H9 (cell line): ENCODE measurements around the gene DLGAP4. TPM values are rescaled to one million over a fixed set of nuclear protein-coding genes. Genes with fewer than 3 reads are reported as not detected.

Experiments
- DNase-seq: peaks from one replicate; pipeline ENCODE4 v3.0.0-alpha.2; 2017
- H2AFZ ChIP-seq: one replicate; pipeline ENCODE4 v1.6.1; 2013; ENCODE audit warnings: mild to moderate bottlenecking, low read length, control low read depth, moderate library complexity
- H2AK5ac ChIP-seq: 2 replicates; pipeline ENCODE4 v1.6.1; 2013; ENCODE audit warnings: low read length, control low read depth, mixed read lengths; ENCODE audit not compliant: insufficient read length
- H2BK120ac ChIP-seq: one replicate; pipeline ENCODE4 v1.6.1; 2013; ENCODE audit warnings: low read depth, mild to moderate bottlenecking, low read length, control low read depth, inconsistent platforms; ENCODE audit not compliant: poor library complexity, severe bottlenecking
- H2BK12ac ChIP-seq: 2 replicates; pipeline ENCODE4 v1.6.1; 2013; ENCODE audit warnings: low read length, control low read depth, mixed read lengths, low read depth; ENCODE audit not compliant: insufficient read length
- H2BK15ac ChIP-seq: 2 replicates; pipeline ENCODE4 v1.6.1; 2013; ENCODE audit warnings: low read depth, low read length, control low read depth
- H2BK20ac ChIP-seq: one replicate; pipeline ENCODE4 v1.6.1; 2013; ENCODE audit warnings: low read depth, mild to moderate bottlenecking, low read length, control low read depth, inconsistent platforms; ENCODE audit not compliant: poor library complexity, severe bottlenecking
- H2BK5ac ChIP-seq: 2 replicates; pipeline ENCODE4 v1.6.1; 2013; ENCODE audit warnings: low read length, control low read depth, mixed read lengths; ENCODE audit not compliant: insufficient read length
- H3K14ac ChIP-seq: 2 replicates; pipeline ENCODE4 v1.6.1; 2013; ENCODE audit warnings: low read length, control low read depth; ENCODE audit not compliant: insufficient read depth
- H3K18ac ChIP-seq: 2 replicates; pipeline ENCODE4 v1.6.1; 2013; ENCODE audit warnings: low read depth, mild to moderate bottlenecking, mixed read lengths, low read length, control low read depth; ENCODE audit not compliant: insufficient read length
- H3K23ac ChIP-seq: 2 replicates; pipeline ENCODE4 v1.6.1; 2013; ENCODE audit warnings: low read length, control low read depth, mixed read lengths, low read depth; ENCODE audit not compliant: insufficient read length
- H3K23me2 ChIP-seq: 2 replicates; pipeline ENCODE4 v1.6.1; 2013; ENCODE audit warnings: low read depth, mild to moderate bottlenecking, mixed read lengths, low read length, control low read depth; ENCODE audit not compliant: insufficient read length, poor library complexity, severe bottlenecking
- H3K27ac ChIP-seq: 2 replicates; pipeline ENCODE4 v1.5.1; 2013; ENCODE audit warnings: low read length, control low read depth, mixed read lengths, low read depth; ENCODE audit not compliant: insufficient read length
- H3K27me3 ChIP-seq: 2 replicates; pipeline ENCODE4 v1.6.1; 2013; ENCODE audit warnings: low read length, control low read depth, inconsistent platforms; ENCODE audit not compliant: insufficient read depth
- H3K4ac ChIP-seq: 2 replicates; pipeline ENCODE4 v1.6.1; 2013; ENCODE audit warnings: low read depth, mild to moderate bottlenecking, control low read depth, inconsistent platforms, low read length, moderate library complexity
- H3K4me1 ChIP-seq: 2 replicates; pipeline ENCODE4 v1.6.1; 2013; ENCODE audit warnings: low read length, control low read depth, inconsistent platforms; ENCODE audit not compliant: insufficient read depth
- H3K4me2 ChIP-seq: 2 replicates; pipeline ENCODE4 v1.6.1; 2013; ENCODE audit warnings: low read length, control low read depth, mixed read lengths; ENCODE audit not compliant: insufficient read length, insufficient read depth
- H3K56ac ChIP-seq: 2 replicates; pipeline ENCODE4 v1.6.1; 2013; ENCODE audit warnings: low read depth, mild to moderate bottlenecking, mixed read lengths, low read length, control low read depth; ENCODE audit not compliant: insufficient read length
- H3K79me1 ChIP-seq: 2 replicates; pipeline ENCODE4 v1.6.1; 2013; ENCODE audit warnings: low read depth, mild to moderate bottlenecking, moderate library complexity, low read length, control low read depth, inconsistent platforms; ENCODE audit not compliant: insufficient read depth, poor library complexity, severe bottlenecking
- H3K79me2 ChIP-seq: 2 replicates; pipeline ENCODE4 v1.6.1; 2013; ENCODE audit warnings: low read length, control low read depth, inconsistent platforms; ENCODE audit not compliant: insufficient read depth
- H3K9ac ChIP-seq: 2 replicates; pipeline ENCODE4 v1.6.1; 2013; ENCODE audit warnings: low read length, control low read depth, mixed read lengths; ENCODE audit not compliant: insufficient read length; ENCODE audit errors: extremely low read depth
- H3K9me3 ChIP-seq: one replicate; pipeline ENCODE4 v1.6.1; 2013; ENCODE audit warnings: low read depth, low read length, inconsistent platforms; ENCODE audit not compliant: control insufficient read depth
- H3T11ph ChIP-seq: one replicate; pipeline ENCODE4 v1.6.1; 2013; ENCODE audit warnings: mild to moderate bottlenecking, low read length, control low read depth, inconsistent platforms
- H4K20me1 ChIP-seq: one replicate; pipeline ENCODE4 v1.6.1; 2013; ENCODE audit not compliant: control insufficient read depth, insufficient read length, insufficient read depth
- H4K5ac ChIP-seq: 2 replicates; pipeline ENCODE4 v1.6.1; 2013; ENCODE audit warnings: low read depth, mild to moderate bottlenecking, mixed read lengths, low read length, control low read depth; ENCODE audit not compliant: insufficient read length
- H4K8ac ChIP-seq: replicated peaks from 2 replicates; pipeline ENCODE4 v1.6.1; 2013; ENCODE audit warnings: low read length, control low read depth, mixed read lengths, low read depth; ENCODE audit not compliant: insufficient read length
- H4K91ac ChIP-seq: 2 replicates; pipeline ENCODE4 v1.6.1; 2013; ENCODE audit warnings: low read depth, mild to moderate bottlenecking, moderate library complexity, mixed read lengths, low read length, control low read depth; ENCODE audit not compliant: insufficient read length
- H3K27ac Mint-ChIP-seq, 3 experiments: 2 replicates in 2 of 3; 3 replicates in 1 of 3; pipeline ENCODE4 v1.8.0; 2020 to 2021; ENCODE audit warnings: mixed read lengths in 3 of 3, mild to moderate bottlenecking in 1 of 3, moderate library complexity in 1 of 3
- H3K27me3 Mint-ChIP-seq: 2 replicates; pipeline ENCODE4 v1.8.0; 2021; ENCODE audit warnings: low read depth, mild to moderate bottlenecking, moderate library complexity, mixed read lengths
- H3K36me3 Mint-ChIP-seq, 3 experiments: 2 replicates in 2 of 3; 3 replicates in 1 of 3; pipeline ENCODE4 v1.8.0; 2020 to 2021; ENCODE audit warnings: low read depth in 3 of 3, mixed read lengths in 3 of 3; ENCODE audit not compliant: insufficient read depth in 1 of 3
- H3K4me1 Mint-ChIP-seq, 2 experiments: 2 replicates each; pipeline ENCODE4 v1.8.0; 2020; ENCODE audit warnings: mixed read lengths in 2 of 2
- H3K4me3 Mint-ChIP-seq, 2 experiments: 2 replicates in 1 of 2; 3 replicates in 1 of 2; pipeline ENCODE4 v1.8.0; 2020 to 2021; ENCODE audit warnings: mild to moderate bottlenecking in 2 of 2, mixed read lengths in 2 of 2, moderate library complexity in 1 of 2
- H3K9me3 Mint-ChIP-seq, 2 experiments: 2 replicates in 1 of 2; 3 replicates in 1 of 2; pipeline ENCODE4 v1.8.0; 2020; ENCODE audit warnings: mild to moderate bottlenecking in 2 of 2, mixed read lengths in 2 of 2, moderate library complexity in 1 of 2
- CTCF ChIP-seq: fragments of 200-600 bp; sonication (generic); conservative IDR thresholded peaks from 3 replicates; pipeline ENCODE4 v1.8.0; 2021; ENCODE audit warnings: antibody characterized with exemption, mild to moderate bottlenecking
- WGBS: extraction: QIAGEN DNeasy Blood & Tissue Kit; methylation state at CpG from one replicate; pipeline ENCODE4 v1.1.7; 2013; ENCODE audit warnings: missing lambda C conversion rate, low lambda C conversion rate, mixed read lengths; ENCODE audit not compliant: insufficient read length; ENCODE audit errors: extremely low coverage; 5-methylcytosine and 5-hydroxymethylcytosine counted together
- total RNA-seq: library from RNA; stranded (reverse); gene quantifications from 2 replicates; pipeline ENCODE4 v1.2.1, GENCODE V29; 2021

DLGAP4 gene
- total RNA-seq, 1 experiment from 2014 or later = 48.0 TPM

- H3T11ph ChIP-seq = no peak overlapping the region
- no peak for TF ChIP-seq CTCF
- Mint-ChIP-seq H3K27ac (no peak overlapping the region; a peak in 1 of 7 replicates), H3K36me3 (peaks cover 0 to 1% (median 0%) of the 10 kb centered on the region in 3 experiments; a peak in 1 of 7 replicates), H3K4me3 (no peak overlapping the region), H3K9me3 (peaks cover 0 to 2% of the 10 kb centered on the region in 2 experiments; a peak in 2 of 5 replicates), H3K27me3 (peaks cover 7% of the 10 kb centered on the region), H3K4me1 (peaks cover 7 to 21% of the 10 kb centered on the region in 2 experiments)
- no peak overlapping the region for H3K4ac ChIP-seq
- H3K27ac ChIP-seq = no peak overlapping the region
- no peaks in the 10 kb centered on the region for H3K23me2 ChIP-seq
- no peak overlapping the region for H3K18ac ChIP-seq
- no peak overlapping the region for H4K91ac ChIP-seq
- no peak overlapping the region for H4K5ac ChIP-seq
- H3K23ac ChIP-seq = no peak overlapping the region
- H3K9ac ChIP-seq = no peak overlapping the region
- H3K27me3 ChIP-seq = no peaks in the 10 kb centered on the region
- no peak overlapping the region for H3K4me2 ChIP-seq
- no peaks in the 10 kb centered on the region for H3K9me3 ChIP-seq
- no CpG with 5 or more reads among the region's 1 CpG for WGBS
- H3K79me2 ChIP-seq = no peaks in the 10 kb centered on the region
- no peak overlapping the region for H2AK5ac ChIP-seq
- no peak overlapping the region for H2AFZ ChIP-seq
- no peak overlapping the region for H3K56ac ChIP-seq
- no peak overlapping the region for H2BK120ac ChIP-seq
- no peak overlapping the region for H2BK15ac ChIP-seq
- H4K20me1 ChIP-seq = no peaks in the 10 kb centered on the region
- no peak overlapping the region for H2BK12ac ChIP-seq
- H2BK20ac ChIP-seq = no peak overlapping the region
- DNase-seq = no peak
- no peak overlapping the region for H2BK5ac ChIP-seq
- H3K79me1 ChIP-seq = no peaks in the 10 kb centered on the region
- H3K4me1 ChIP-seq = no peaks in the 10 kb centered on the region
- H3K14ac ChIP-seq = no peak overlapping the region
- no peak overlapping the region for H4K8ac ChIP-seq
Measured at GRCh38 chr20:36402708-36403107, 96.6 kb downstream of the DLGAP4 start.
